HG03571 (cell line): Measurements from ENCODE around the gene BNC1.
"Not testable (repeated sequence)": the region's sequence is repeated elsewhere in the genome, so short reads cannot be mapped to it uniquely, and the experiment has no call there.

Source experiments
- ATAC-seq: cut with Tn5 transposase; IDR thresholded peaks from one replicate; pipeline ENCODE4 v1.9.1; 2021; ENCODE audit not compliant: unreplicated experiment

BNC1 gene

DNA sequence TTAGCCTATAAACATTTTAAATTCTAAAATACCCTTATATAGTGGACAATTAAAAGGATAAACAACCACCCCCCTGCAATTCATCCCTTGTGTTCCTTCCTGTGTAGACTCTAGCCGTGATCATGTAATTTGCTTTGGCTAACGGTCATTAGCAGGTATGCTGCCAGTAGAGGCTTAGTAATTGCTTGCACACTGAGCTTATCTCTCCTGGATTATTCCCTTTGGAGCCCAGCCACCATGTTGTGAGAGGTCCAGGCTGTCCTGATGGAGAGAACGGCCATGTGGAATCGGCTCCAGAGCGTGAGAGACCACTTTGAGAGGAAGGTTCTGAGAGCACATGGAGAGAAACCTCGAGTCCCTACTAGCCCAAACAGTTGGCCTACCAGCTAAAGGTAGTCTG lies 11.0 kb upstream of the BNC1 start:
- no peak for ATAC-seq

DNA sequence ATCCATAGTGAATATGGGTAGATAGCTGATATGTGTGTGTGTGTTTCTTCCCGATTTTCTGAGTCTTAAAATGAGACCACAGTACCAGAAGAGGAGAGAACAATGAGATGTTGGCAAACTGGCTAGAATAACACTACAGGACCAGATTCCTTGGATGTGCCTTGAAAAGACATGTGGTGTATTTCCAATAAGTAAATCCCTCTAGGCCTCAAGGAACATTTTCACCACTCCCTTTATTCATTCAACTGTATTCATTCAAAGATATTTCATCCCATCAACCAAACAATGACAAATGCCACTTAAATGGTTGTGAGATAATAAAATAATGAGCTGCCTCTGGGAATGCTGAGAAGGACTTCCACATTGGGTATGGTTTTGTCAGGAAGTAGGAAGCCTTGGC lies 8.7 kb upstream of the BNC1 start:
- no peak for ATAC-seq

DNA sequence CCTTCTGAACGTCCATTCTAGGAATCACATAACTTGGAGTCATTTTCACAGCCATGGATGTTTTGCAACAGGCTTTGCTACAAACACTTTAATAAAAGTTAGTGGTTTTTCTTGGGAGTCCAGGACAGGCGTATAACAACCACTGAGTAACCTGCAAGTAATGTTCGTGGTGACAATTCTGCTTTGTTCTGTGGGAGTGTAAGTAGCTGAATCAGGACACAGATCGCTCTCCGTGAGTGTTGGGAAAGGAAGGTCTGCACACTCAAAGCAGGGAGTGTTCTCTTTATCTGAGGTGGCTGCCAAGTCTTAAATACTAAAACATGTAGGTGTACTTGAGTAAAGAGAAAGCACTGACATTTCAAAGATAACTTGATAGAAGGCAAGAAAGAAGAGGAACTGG lies 7.9 kb upstream of the BNC1 start:
- ATAC-seq, result no peak

DNA sequence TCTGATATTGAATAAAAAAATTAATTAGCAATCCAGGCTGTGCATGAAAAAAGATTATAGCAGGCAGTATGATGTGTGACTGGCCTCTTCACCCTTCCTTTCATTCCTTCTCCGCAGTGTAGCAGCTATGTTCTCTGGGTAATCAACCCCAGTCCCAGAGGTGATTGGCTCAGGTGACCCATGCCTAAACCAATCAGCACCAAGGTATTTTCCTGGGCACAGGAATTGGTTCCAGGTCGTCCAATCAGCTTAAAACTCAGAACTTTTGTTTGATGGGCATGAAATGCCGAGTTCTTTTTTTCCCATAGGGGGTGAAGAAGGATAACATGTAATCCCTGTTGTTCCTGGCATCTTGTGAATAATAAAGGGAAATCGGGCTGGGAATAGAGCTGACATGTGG lies 5.8 kb upstream of the BNC1 start:
- no peak for ATAC-seq

DNA sequence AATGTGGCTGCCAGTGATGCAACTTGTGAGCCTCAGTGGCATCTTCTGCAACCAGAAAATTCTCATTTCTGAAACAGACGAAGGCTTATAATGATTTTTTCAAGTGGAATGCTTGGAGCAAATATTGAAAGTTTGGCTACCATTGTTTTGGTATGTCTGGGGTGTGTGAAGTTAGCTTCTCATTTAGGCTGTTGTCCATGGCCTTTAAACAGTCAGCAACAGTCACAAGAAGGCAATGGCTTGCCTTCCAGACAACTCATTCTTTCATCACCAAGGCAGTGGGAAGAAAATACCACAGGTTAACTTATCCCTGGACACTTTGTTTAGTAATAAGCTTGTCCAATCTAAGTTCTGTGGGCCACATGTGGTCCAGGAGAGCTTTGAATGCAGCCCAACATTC lies 4.7 kb upstream of the BNC1 start:
- no peak for ATAC-seq

DNA sequence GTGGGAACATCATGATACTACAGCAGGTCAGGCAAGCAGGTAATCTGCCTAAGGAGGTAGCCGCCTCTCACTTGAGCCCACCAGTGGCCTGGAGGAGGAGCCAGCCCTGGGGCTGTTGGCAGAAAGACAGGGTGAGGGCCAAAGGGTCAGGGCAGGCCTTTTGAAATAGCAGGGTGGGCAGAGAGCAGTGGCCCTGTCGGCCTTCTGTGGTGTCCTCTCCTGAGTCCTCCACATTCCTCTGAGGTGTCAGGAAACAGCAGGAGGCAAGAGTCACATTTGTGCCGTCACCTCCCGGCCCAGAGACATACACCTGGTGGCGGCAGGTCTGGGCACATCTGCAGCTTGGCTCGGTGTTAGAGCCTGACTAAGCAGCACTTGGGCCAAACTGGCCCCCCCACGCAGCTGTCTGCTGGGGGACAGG lies 3.9 kb upstream of the BNC1 start:
- ATAC-seq, result no peak

DNA sequence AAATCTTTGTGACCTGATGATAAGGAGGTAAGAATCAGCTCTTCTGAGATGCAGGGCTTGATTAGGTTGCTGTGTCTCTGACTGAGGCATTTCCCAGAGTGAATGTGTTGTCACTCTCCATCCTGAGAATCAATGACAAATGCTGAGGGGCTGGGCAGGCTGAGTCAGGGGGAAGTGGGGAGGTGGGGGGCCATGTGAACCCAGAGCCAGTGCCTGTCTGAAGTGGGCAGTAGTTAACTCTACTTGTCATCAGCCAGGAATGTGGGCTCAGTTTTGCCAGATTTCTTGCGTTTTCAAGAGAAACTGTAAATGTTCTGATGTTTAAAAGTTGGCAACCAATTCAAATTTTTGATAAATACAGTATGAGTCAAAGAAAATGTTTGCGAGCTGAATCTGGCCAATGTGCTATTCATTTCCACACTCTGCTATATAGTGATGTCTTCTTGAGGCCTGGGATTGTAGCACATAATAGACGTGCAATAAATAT lies 3.1 kb upstream of the BNC1 start:
- no peak for ATAC-seq

DNA sequence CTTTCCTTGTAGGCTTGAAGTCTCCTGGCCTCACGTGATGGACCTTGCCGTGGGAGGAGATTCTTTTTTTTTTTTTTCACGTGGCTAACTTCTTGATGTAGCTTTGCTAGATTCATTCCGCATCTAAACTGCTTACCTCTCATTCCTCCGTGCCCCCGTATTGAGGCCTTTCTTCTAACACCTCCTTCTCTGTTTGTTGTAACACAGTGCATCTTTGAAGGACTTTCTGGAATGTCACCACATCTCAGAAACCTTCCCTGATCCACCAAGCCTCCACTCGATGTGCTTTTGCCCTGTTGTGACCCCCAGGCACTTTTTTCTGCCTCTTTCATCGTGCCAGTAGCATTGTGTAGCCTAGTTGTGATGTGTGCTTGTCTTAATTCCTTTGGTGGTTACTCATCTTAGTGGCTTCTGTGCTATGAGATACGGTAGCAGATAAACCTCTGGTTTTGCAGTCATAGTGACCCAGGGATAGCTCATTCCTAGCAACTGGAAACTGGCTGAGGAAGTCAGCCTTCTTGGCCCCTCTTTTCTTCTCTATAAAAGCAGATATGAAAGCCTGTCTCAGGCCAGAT lies 1.6 kb upstream of the BNC1 start:
- no peak for ATAC-seq

DNA sequence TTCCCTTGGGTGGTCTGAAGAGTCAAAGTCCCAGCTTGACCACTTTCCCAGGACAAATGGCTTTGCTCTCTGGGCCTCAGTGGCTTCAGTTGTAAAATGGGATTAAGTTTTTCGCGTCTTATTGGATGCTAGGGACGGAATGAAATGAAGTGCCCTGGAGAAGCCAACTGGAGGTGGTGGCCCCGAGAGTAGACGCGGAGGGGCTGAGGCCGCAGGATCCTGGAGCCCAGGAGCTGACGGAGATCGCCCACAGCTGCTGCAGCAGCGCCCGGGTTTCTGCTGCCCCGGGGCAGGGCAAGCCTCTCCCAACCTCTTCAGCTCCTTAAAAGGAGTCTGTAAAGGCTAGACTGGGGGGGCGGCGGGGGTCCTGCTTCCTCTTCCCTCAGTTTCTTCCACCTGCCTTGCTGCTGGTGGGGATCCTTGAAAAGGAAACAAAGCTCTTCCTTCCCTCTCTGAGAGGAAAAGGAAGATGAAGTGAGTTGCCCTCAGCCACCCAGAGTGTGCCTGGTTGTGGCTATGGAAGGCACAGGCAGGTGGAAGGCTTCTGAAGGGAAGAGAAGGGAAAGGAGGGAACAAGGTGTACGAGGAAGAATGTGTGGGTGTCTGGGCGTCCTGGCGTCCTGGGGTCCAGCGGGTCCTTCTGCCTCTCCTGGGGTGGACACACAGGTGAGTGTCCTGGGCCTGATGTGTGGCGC lies 967 bp upstream of the BNC1 start:
- ATAC-seq, result no peak

DNA sequence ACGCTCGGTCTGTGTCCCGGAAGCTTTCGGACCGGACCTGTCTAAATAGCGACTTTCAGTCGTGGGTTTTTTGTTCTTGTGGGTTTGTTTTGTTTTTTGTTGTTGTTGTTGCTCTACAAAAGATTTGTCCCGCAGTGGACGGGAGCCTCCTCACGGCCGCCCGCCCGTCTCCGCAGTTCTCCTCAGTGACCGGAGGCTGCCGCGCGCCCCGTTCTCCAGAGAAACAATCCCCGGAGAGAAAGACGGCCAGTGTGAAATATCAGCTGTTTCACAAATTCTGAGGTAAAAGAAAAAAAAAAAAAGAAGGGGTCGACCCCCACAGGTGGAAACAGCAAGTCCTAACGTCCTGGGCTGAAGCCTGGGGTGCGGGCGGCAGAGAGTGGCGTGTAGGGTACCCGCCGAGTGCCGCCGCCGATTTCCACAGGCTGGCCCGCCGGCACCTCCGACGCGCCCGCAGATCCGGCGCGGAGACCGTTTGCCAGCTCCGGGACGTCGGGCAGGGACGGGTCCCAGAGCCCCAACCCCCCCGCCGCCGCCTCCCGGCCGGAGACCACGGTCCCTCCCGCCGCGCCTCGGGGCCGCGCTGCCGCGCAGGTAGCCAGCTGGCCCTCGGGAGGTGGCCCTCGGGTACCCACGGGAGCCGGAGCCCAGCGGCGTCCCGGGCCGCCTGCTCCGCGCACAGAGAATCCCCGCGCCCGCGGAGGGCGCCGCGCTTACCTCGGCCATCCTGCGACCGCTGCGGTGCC lies 478 bp downstream of the BNC1 start:
- ATAC-seq, result no peak

DNA sequence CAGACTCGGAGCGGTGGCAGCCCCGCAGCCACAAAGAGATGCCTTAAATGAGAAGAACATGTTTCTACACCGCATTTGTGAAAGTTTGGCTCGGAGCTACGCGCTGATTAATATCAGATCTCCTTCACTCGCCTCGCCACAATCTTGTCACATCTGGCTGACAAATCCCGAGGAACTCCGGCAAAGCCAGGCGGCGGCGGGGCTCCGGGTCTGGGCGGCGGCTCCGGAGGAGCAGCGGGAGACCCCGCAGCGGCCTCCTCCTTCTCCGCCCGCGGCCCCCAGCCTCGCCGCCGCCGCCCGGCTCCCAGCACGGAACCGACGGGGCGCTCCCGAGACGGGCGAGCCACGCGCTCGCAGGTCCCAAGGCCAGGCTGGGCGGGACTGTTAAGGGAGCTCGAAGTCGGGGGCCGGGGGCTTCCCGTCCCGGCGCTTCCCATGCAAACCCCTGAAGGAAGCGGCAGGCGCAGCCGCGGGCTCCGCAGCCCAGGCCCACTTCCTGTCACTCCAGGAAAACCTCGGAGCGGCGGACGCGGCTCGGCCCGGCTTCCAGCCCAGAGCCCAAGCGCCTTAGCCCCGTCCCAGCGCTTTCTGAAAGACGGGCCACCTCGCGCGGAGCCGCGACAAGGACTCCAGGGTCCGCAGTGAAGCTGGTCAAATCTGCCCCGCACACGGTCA lies 1.2 kb downstream of the BNC1 start:
- no peak for ATAC-seq

DNA sequence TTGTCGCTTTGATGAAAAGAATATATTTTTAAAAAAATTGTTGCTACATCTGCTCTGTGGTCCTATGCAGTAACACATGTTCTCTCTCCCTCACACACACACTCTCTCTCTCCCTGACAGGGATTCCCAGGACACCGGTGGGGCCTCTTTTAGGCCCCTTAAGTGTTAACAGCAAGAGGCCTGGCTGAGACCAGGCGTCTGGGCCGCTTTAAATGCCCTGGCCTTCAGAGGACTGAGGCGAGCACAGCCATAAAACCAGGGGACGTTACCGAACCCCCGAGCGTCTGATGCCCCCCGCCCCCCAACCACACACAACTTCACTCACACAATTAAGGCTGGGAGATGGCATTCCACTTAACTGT lies 1.7 kb downstream of the BNC1 start:
- no peak for ATAC-seq

DNA sequence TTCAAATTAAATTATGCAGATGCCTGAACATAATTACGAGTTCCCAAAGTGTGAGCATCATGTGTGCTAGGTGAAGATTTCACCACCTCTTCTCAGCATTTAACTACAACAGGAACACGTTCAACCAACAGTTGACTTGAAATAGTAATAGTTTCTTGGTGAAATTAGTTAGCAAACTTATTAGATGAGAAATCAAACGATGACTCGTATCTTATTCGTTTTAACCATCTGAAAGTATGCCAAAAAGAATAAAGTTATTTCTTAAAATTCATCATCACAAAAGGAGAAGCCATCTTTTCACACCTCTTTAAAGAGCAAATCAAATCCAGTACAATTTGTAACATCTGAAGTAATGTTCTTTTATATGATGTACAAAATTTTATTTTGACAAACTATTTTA lies 2.3 kb downstream of the BNC1 start:
- no peak for ATAC-seq

DNA sequence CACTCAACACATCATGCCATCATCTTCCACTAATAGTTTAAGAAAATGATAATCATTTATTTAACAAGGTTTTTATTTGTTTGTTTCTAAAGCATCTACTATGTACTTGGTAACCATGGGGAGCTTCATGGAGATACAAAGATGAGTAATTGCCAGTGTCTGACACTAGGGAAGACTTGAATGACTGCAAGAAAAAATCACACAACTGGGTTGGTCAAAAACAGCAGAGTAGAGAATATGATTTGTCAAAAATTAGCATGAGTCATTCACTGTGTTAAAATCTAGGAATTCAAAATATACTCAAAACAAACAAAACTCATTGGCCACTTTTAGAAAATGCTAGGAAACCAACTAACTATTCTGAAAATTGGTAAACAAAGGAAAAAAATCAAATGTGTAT lies 6.3 kb downstream of the BNC1 start:
- no peak for ATAC-seq

DNA sequence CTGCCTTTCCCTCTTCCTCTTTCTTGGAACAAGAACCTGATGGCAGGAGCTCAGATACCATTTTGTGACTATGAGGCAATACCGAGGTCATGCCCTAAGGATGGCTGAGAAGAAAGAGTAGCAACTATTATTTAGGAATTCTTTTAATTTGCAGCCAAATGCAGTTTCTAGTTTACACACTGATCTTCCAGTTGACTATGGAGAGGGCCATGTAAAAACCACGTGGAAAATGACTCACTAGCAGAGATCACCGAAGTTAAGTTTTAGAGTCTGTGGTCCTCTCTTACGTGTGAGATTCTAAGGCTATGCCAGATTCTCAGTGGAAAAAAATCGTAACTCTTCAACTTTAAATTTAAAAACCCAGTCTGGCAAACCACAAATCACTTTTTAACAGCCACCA lies 7.8 kb downstream of the BNC1 start:
- no peak for ATAC-seq

DNA sequence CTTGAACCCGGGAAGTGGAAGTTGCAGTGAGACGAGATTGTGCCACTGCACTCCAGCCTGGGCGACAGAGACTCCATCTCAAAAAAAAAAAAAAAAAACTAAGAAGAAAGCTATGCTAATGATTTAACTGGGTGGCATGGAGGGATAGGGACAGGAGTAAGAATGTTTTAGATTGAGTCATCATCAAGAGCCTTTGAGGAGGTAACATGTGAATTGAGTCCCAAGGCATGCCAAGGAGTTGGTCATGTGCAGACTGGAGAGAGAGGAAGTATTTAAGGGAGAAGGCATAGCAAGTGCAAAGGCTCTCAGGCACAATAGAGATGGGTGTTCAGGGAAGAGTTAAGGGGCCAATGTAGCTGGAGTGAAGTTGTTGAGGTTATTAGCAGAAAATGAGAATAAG lies 9.1 kb downstream of the BNC1 start:
- ATAC-seq, result no peak

DNA sequence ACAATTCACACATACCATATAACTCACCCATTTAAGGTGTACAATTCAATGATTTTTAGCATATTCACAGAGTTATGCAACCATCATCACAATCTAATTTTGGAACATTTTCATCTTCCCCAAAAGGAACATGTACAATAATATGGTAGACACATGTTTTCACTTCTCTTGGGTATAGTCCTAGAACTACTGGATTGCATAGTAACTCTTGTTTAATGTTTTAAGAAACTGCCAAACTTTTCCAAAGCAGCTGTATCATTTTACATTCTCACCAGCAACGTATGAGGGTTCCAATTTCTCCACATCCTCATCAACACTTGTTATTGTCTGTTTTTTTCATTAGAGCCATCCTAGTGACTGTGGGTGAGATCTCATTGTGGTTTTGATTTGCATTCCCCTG lies 14.3 kb downstream of the BNC1 start:
- no peak for ATAC-seq

DNA sequence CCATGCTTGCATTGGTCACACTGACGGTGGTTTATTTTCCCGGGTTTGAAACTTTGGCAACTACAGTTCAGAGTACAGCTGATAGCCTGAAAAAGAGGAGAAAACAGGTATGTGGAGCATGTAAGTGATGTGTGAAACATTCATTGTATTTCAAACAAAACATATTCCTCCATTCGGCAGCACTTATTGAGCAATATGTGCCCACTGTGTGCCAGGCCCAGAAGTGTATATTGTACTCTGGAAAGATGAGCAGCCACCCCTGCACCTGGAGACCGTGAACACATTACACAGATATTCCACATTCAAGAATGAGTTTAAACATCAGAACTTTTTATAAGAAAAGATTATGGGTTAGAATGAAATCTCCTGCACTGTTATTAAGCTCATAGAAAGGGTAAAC lies 16.3 kb downstream of the BNC1 start:
- ATAC-seq, result no peak

DNA sequence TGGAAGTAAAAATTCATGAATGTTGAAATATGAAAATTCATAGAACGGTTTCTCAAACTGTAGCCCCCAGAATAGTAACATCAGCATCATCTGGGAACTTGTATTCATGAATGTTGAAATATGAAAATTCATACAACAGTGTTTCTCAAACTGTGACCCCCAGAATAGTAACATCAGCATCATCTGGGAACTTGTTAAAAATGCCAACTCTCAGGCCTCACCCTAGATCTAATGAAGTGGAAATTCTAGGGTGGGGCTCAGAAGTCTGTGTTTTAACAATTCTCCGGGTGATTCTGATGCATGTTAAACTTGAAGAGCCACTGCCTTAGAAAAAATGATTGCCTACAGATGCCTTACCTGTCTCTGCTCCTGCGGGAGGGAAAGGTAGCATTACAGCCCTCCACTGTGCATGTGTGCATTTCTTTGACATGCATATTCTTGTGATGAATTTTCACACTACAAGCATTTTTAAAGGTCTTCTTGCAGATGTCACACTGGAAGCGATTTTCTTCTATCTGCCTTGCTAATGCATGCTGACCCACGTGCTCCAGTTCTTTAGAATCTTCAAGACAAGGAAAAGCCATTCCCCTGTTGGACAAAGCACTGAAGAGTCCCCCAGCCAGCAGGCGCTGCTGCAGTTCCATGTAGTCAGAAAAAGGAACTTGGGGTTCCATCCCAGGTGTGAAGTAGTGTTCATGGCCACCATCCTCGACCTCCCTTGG lies 21.7 kb downstream of the BNC1 start:
- ATAC-seq, result no peak

DNA sequence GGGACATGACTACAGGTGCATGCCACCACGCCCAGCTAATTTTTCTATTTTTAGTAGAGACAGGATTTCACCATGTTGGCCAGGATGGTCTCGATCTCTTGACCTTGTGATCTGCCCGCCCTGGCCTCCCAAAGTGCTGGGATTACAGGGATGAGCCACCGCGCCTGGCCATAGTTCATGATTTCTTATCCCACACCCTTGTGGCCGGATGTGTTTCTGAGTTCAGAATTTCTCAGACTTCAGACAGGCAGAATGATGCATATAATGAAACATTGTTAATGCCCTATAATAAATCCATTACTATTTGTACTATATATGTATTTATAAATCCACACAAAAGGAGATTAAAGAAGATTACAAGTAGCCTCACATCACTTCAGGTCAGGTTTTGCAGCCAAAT lies 22.3 kb downstream of the BNC1 start:
- ATAC-seq, result not testable (repeated sequence)

DNA sequence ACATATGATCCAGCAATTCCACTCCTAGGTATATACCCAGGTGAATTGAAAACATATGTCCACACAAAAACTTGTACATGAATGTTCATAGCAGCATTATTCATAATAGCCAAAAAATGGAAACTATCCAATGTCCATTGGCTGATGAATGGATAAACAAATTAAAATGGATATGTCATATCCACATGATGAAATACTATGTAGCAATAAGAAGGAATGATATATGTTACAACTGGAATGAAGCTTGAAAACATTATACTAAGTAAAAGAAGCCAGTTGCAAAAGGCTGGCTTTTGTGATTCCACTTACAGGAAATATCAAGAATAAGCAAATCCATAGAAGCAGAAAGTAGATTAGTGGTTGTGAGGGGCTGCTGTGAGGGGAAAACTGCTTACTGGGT lies 33.7 kb downstream of the BNC1 start:
- no peak for ATAC-seq
